H1 (cell line): ENCODE results near the gene CAPN7. TPM values are rescaled to one million over a fixed set of nuclear protein-coding genes. Genes with fewer than 3 reads are reported as not detected.

ENCODE experiments used
- CTCF ChIA-PET: fragments of 300-600 bp; sonication (Branson Sonifier 250); formaldehyde crosslinking; loops from one replicate; lab custom pipeline; 2021; ENCODE audit not compliant: partially characterized antibody; lab: Charles Lee
- POLR2A ChIA-PET: fragments of 300-600 bp; sonication (Branson Sonifier 250); formaldehyde crosslinking; loops from one replicate; lab custom pipeline; 2021; ENCODE audit warnings: inconsistent platforms; ENCODE audit not compliant: partially characterized antibody; lab: Charles Lee
- DNase-seq, 2 experiments: peaks; one replicate each; pipeline versions ENCODE4 v3.0.0 to v3.0.0-alpha.2; 2010 to 2022; ENCODE audit warnings: low spot score in 2 of 2, low read depth in 1 of 2, mixed read lengths in 1 of 2
- FAIRE-seq: peaks from 2 replicates; lab custom pipeline; 2011; peaks lifted over from hg19 to GRCh38; lab: Jason Lieb, UNC
- H2AFZ ChIP-seq: 2 replicates; pipeline ENCODE4 v1.8.1; 2012; ENCODE audit warnings: low read length, inconsistent platforms
- H2AK5ac ChIP-seq: 2 replicates; pipeline ENCODE4 v1.6.1; 2013; ENCODE audit warnings: low read depth, low read length
- H2BK120ac ChIP-seq: replicated peaks from 2 replicates; pipeline ENCODE3; 2013; ENCODE audit warnings: low read depth, low read length, inconsistent platforms
- H2BK12ac ChIP-seq: 2 replicates; pipeline ENCODE4 v1.6.1; 2013; ENCODE audit warnings: low read depth, low read length
- H2BK15ac ChIP-seq: 2 replicates; pipeline ENCODE4 v1.6.1; 2013; ENCODE audit warnings: low read length
- H2BK20ac ChIP-seq: 2 replicates; pipeline ENCODE4 v1.6.1; 2013; ENCODE audit warnings: low read length
- H2BK5ac ChIP-seq: 2 replicates; pipeline ENCODE4 v1.6.1; 2013; ENCODE audit warnings: low read depth, low read length
- H3K14ac ChIP-seq: 2 replicates; pipeline ENCODE4 v1.6.1; 2013; ENCODE audit warnings: inconsistent platforms; ENCODE audit not compliant: insufficient read length
- H3K18ac ChIP-seq: 2 replicates; pipeline ENCODE4 v1.6.1; 2013; ENCODE audit warnings: low read length; ENCODE audit errors: extremely low read depth
- H3K23ac ChIP-seq: 2 replicates; pipeline ENCODE4 v1.6.1; 2013; ENCODE audit warnings: inconsistent platforms; ENCODE audit not compliant: insufficient read length
- H3K23me2 ChIP-seq: 2 replicates; pipeline ENCODE4 v1.6.1; 2013; ENCODE audit warnings: low read depth, low read length
- H3K27ac ChIP-seq: 2 replicates; pipeline ENCODE4 v1.6.1; 2011; ENCODE audit warnings: low read depth, low read length, inconsistent platforms
- H3K27me3 ChIP-seq, 4 experiments: replicated peaks in 1 of 4; 1 replicate in 1 of 4; 2 replicates in 3 of 4; pipeline versions ENCODE4 v1.6.1 to v1.8.1; 2011 to 2013; ENCODE audit warnings: low read length in 3 of 4, mild to moderate bottlenecking in 3 of 4, inconsistent platforms in 2 of 4, mixed read lengths in 2 of 4, moderate library complexity in 1 of 4; ENCODE audit not compliant: control insufficient read depth in 3 of 4, insufficient read depth in 3 of 4; ENCODE audit errors: extremely low read depth in 1 of 4
- H3K36me3 ChIP-seq, 4 experiments: 2 replicates each; pipeline versions ENCODE4 v1.6.1 to v1.8.1; 2011 to 2013; ENCODE audit warnings: mild to moderate bottlenecking in 4 of 4, low read length in 3 of 4, moderate library complexity in 2 of 4, control low read depth in 1 of 4, inconsistent platforms in 1 of 4; ENCODE audit not compliant: insufficient read depth in 4 of 4, control insufficient read depth in 2 of 4
- H3K4ac ChIP-seq: replicated peaks from 2 replicates; pipeline ENCODE3; 2013; ENCODE audit warnings: low read length, low read depth, mixed read lengths, inconsistent platforms; ENCODE audit not compliant: insufficient read length
- H3K4me1 ChIP-seq, 4 experiments: replicated peaks in 1 of 4; 1 replicate in 1 of 4; 2 replicates in 3 of 4; pipeline versions ENCODE4 v1.6.1 to v1.8.1; 2011 to 2013; ENCODE audit warnings: low read length in 3 of 4, inconsistent platforms in 2 of 4, mixed read lengths in 1 of 4; ENCODE audit not compliant: insufficient read depth in 4 of 4, control insufficient read depth in 3 of 4
- H3K4me2 ChIP-seq, 2 experiments: 2 replicates each; pipeline versions ENCODE4 v1.6.1 to v1.8.1; 2011 to 2013; ENCODE audit warnings: low read depth in 2 of 2, low read length in 2 of 2, control low read depth in 1 of 2, inconsistent platforms in 1 of 2, mild to moderate bottlenecking in 1 of 2; ENCODE audit not compliant: insufficient read depth in 1 of 2
- H3K4me3 ChIP-seq, 4 experiments: fragments of 200-600, 300-600 bp in 1 of 4; sonication (generic), shearing (Covaris generic), sonication (Bioruptor Twin) in 1 of 4; 2 replicates each; pipeline versions ENCODE4 v1.5.1 to v1.8.1; 2011 to 2016; ENCODE audit warnings: low read length in 4 of 4, low read depth in 3 of 4, control low read depth in 2 of 4, inconsistent platforms in 2 of 4, mild to moderate bottlenecking in 2 of 4, mixed read lengths in 1 of 4, moderate library complexity in 1 of 4; ENCODE audit not compliant: insufficient read depth in 2 of 4; ENCODE audit errors: extremely low read depth in 1 of 4
- H3K56ac ChIP-seq: replicated peaks from 2 replicates; pipeline ENCODE3; 2013; ENCODE audit warnings: low read depth, mild to moderate bottlenecking, mixed read lengths, low read length, inconsistent platforms; ENCODE audit not compliant: insufficient read length
- H3K79me1 ChIP-seq: 2 replicates; pipeline ENCODE4 v1.6.1; 2013; ENCODE audit warnings: low read depth, low read length, control low read depth
- H3K79me2 ChIP-seq, 2 experiments: 2 replicates each; pipeline versions ENCODE4 v1.6.1 to v1.8.1; 2012 to 2013; ENCODE audit warnings: low read length in 2 of 2, mild to moderate bottlenecking in 2 of 2, inconsistent platforms in 1 of 2; ENCODE audit not compliant: insufficient read depth in 2 of 2, control insufficient read depth in 1 of 2
- H3K9ac ChIP-seq, 4 experiments: replicated peaks in 1 of 4; 1 replicate in 1 of 4; 2 replicates in 3 of 4; pipeline versions ENCODE4 v1.6.1 to v1.8.1; 2011 to 2013; ENCODE audit warnings: low read depth in 3 of 4, low read length in 3 of 4, control low read depth in 2 of 4, mild to moderate bottlenecking in 2 of 4, moderate library complexity in 2 of 4, inconsistent platforms in 1 of 4; ENCODE audit errors: extremely low read depth in 1 of 4
- H3K9me3 ChIP-seq, 2 experiments: 2 replicates each; pipeline versions ENCODE4 v1.6.1 to v1.8.1; 2012 to 2013; ENCODE audit warnings: mild to moderate bottlenecking in 2 of 2, moderate library complexity in 2 of 2, control low read depth in 1 of 2, inconsistent platforms in 1 of 2, low read depth in 1 of 2, low read length in 1 of 2, mixed read lengths in 1 of 2; ENCODE audit not compliant: insufficient read depth in 2 of 2
- H4K20me1 ChIP-seq, 2 experiments: replicated peaks in 1 of 2; 2 replicates each; pipeline versions ENCODE3 to v1.8.1; 2011 to 2013; ENCODE audit warnings: inconsistent platforms in 2 of 2, low read length in 2 of 2, mild to moderate bottlenecking in 1 of 2; ENCODE audit not compliant: insufficient read depth in 2 of 2, control insufficient read depth in 1 of 2
- H4K5ac ChIP-seq: 2 replicates; pipeline ENCODE4 v1.6.1; 2013; ENCODE audit warnings: low read length, low read depth, mixed read lengths, inconsistent platforms; ENCODE audit not compliant: insufficient read length
- H4K8ac ChIP-seq: 2 replicates; pipeline ENCODE4 v1.8.0; 2013; ENCODE audit warnings: mild to moderate bottlenecking, moderate library complexity, low read length, inconsistent platforms; ENCODE audit not compliant: insufficient read depth; ENCODE audit errors: extremely low read depth
- H4K91ac ChIP-seq: replicated peaks from 2 replicates; pipeline ENCODE3; 2013; ENCODE audit warnings: low read length, mixed read lengths, inconsistent platforms; ENCODE audit not compliant: insufficient read length
- RBBP5 ChIP-seq: IDR thresholded peaks from 2 replicates; pipeline ENCODE4 v1.7.1; 2012; ENCODE audit warnings: low read depth, mild to moderate bottlenecking, inconsistent platforms, low read length, moderate library complexity, borderline replicate concordance
- SAP30 ChIP-seq: fragments of 300-600 bp; sonication (generic); IDR thresholded peaks from 2 replicates; pipeline ENCODE4 v1.7.1; 2012; ENCODE audit warnings: low read length, moderate library complexity, mild to moderate bottlenecking, inconsistent platforms; ENCODE audit not compliant: insufficient read depth, insufficient replicate concordance
- WGBS, 2 experiments: shearing (Covaris generic) in 1 of 2; methylation state at CpG; one replicate each; pipeline versions ENCODE4 v1.1.6 to v1.1.7; 2013 to 2015; ENCODE audit warnings: low lambda C conversion rate in 2 of 2, mixed read lengths in 2 of 2, inconsistent platforms in 1 of 2, low coverage in 1 of 2, missing lambda C conversion rate in 1 of 2; ENCODE audit not compliant: insufficient replicate concordance in 2 of 2, insufficient coverage in 1 of 2, insufficient read length in 1 of 2; ENCODE audit errors: extremely low coverage in 1 of 2, missing lambda C conversion rate in 1 of 2; 5-methylcytosine and 5-hydroxymethylcytosine counted together
- polyA plus RNA-seq, 7 experiments: library from polyadenylated mRNA; depleted of rRNA in 3 of 7; stranded (reverse) in 5 of 7; unstranded in 2 of 7; fragments of >200 nt in 5 of 7; fragments of 200-250 nt in 2 of 7; gene quantifications; 1 replicate in 5 of 7; 2 replicates in 1 of 7; 4 replicates in 1 of 7; pipeline versions ENCODE4 v1.2.1 to v1.2.3, GENCODE V29; 2011 to 2013; ENCODE audit warnings: missing spikeins in 2 of 7, mixed read lengths in 2 of 7
- total RNA-seq: library from RNA; stranded (reverse); fragmentation: NEBNext Ultra II Directional; extraction: Animal tissue kit (Norgen Biotek cat#: 25700); gene quantifications from 2 replicates; pipeline ENCODE4 v1.2.1, GENCODE V29; 2021

The CAPN7 gene
- total and polyA plus RNA-seq, 2 of the 8 experiments (the other 6 are each of a cell fraction or from before 2014, with no cell fraction given), result 5.3 to 13.2 TPM

- no peaks in the 10 kb centered on the region for H3K4me1 ChIP-seq
- no peak overlapping the region for H2BK15ac ChIP-seq
- H2BK120ac ChIP-seq, result no peak overlapping the region
- H2AK5ac ChIP-seq, result no peak overlapping the region
- FAIRE-seq, result no peak
- H3K18ac ChIP-seq, result no peak overlapping the region
- peaks cover 4 to 7% of the 10 kb centered on the region in 2 experiments; a peak in 2 of 4 replicates for H3K9me3 ChIP-seq
- no peak overlapping the region for H3K9ac ChIP-seq
- no peak overlapping the region for H2BK12ac ChIP-seq
- no peak overlapping the region for H3K23ac ChIP-seq
- 87% methylated on average over 3 of the region's 3 CpGs; no CpG with 5 or more reads in 1 of the 2 experiments for WGBS, 2 experiments
- H4K91ac ChIP-seq, result no peak overlapping the region
- H3K27ac ChIP-seq, result no peak overlapping the region
- H2BK5ac ChIP-seq, result no peak overlapping the region
- no peak overlapping the region for H4K5ac ChIP-seq
- no peak overlapping the region for H2BK20ac ChIP-seq
- H3K36me3 ChIP-seq, result no peaks in the 10 kb centered on the region
- ChIA-PET POLR2A (no interaction called here), CTCF (no interaction called here)
- no peak overlapping the region for H3K4ac ChIP-seq
- no peak overlapping the region for H2AFZ ChIP-seq
- no peak overlapping the region for H3K56ac ChIP-seq
- no peak overlapping the region for H3K4me2 ChIP-seq
- TF ChIP-seq SAP30 (no peak), RBBP5 (no peak)
- TF ChIP-seq, all 59 proteins: peak for 0
- H3K4me3 ChIP-seq, result no peak overlapping the region
- no peak for DNase-seq
- no peaks in the 10 kb centered on the region; the same call in 1 of the 2 replicates for H3K23me2 ChIP-seq
- H3K14ac ChIP-seq, result no peak overlapping the region
- H4K20me1 ChIP-seq, result no peaks in the 10 kb centered on the region
- no peaks in the 10 kb centered on the region for H3K27me3 ChIP-seq
- no peak overlapping the region for H4K8ac ChIP-seq
- no peaks in the 10 kb centered on the region for H3K79me1 ChIP-seq
- H3K79me2 ChIP-seq, result no peaks in the 10 kb centered on the region
Measured at GRCh38 chr3:15160662-15161061, 45.4 kb upstream of the CAPN7 start.
